PC-3 (cell line): ENCODE results near the gene SALL4. TPM values are rescaled to one million over a fixed set of nuclear protein-coding genes. Genes with fewer than 3 reads are reported as not detected.
"Not testable (repeated sequence)": the region's sequence is repeated elsewhere in the genome, so short reads cannot be mapped to it uniquely, and the experiment has no call there.

Source experiments
- ATAC-seq: fragments of 200-7000 bp; cut with Tn5 transposase; 2 replicates; pipeline ENCODE4 v1.9.1; 2020; ENCODE audit warnings: mild to moderate bottlenecking, moderate library complexity
- BruUV-seq: library from RNA; stranded (reverse); fragments of 400-500 nt; replicated peaks from 2 replicates; lab custom pipeline; 2021; lab: Mats Ljungman, UMichigan
- CTCF ChIA-PET: fragments of 300-600 bp; sonication (Branson Sonifier 250); formaldehyde crosslinking; loops from one replicate; lab custom pipeline; 2022; ENCODE audit warnings: antibody characterized with exemption; lab: Charles Lee
- POLR2A ChIA-PET: fragments of 300-600 bp; sonication (Branson Sonifier 250); formaldehyde crosslinking; loops from one replicate; lab custom pipeline; 2022; ENCODE audit warnings: antibody characterized with exemption; ENCODE audit not compliant: unreplicated experiment; lab: Charles Lee
- DNase-seq: peaks from one replicate; pipeline ENCODE4 v3.0.0-alpha.2; 2015
- H2AFZ ChIP-seq: fragments of 300-600 bp; sonication (generic); 2 replicates; pipeline ENCODE4 v1.6.0; 2016; ENCODE audit warnings: antibody characterized with exemption, low read length
- H3F3A ChIP-seq: fragments of 300-600 bp; sonication (generic); one replicate; pipeline ENCODE4 v1.6.0; 2017; ENCODE audit warnings: antibody characterized with exemption, low read length, control low read depth, mild to moderate bottlenecking; ENCODE audit not compliant: unreplicated experiment
- H3K27ac ChIP-seq: fragments of 300-600 bp; sonication (generic); 2 replicates; pipeline ENCODE4 v1.5.1; 2016; ENCODE audit warnings: mild to moderate bottlenecking, low read length
- H3K27me3 ChIP-seq: fragments of 300-600 bp; sonication (generic); 2 replicates; pipeline ENCODE4 v1.6.1; 2016; ENCODE audit warnings: low read length, mixed read lengths
- H3K36me3 ChIP-seq: fragments of 300-600 bp; sonication (generic); 2 replicates; pipeline ENCODE4 v1.6.1; 2016; ENCODE audit warnings: low read depth, mixed run types, low read length, mixed read lengths
- H3K4me1 ChIP-seq: fragments of 300-600 bp; sonication (generic); 2 replicates; pipeline ENCODE4 v1.5.1; 2016; ENCODE audit warnings: low read length; ENCODE audit not compliant: insufficient read depth
- H3K4me2 ChIP-seq: fragments of 300-600 bp; sonication (generic); 2 replicates; pipeline ENCODE4 v1.6.0; 2016; ENCODE audit warnings: low read length
- H3K4me3 ChIP-seq: fragments of 300-600 bp; sonication (generic); 2 replicates; pipeline ENCODE4 v1.5.1; 2016; ENCODE audit warnings: mild to moderate bottlenecking, low read length, mixed read lengths
- H3K79me2 ChIP-seq: fragments of 300-600 bp; sonication (generic); 2 replicates; pipeline ENCODE4 v1.6.1; 2017; ENCODE audit warnings: low read length, mixed read lengths
- H3K9ac ChIP-seq: fragments of 300-600 bp; sonication (generic); 2 replicates; pipeline ENCODE4 v1.6.0; 2016; ENCODE audit warnings: mild to moderate bottlenecking, low read length
- H3K9me2 ChIP-seq: fragments of 300-600 bp; sonication (generic); replicated peaks from 2 replicates; pipeline ENCODE4 v1.6.1; 2016; ENCODE audit warnings: mixed run types, low read length, mixed read lengths
- H3K9me3 ChIP-seq: fragments of 300-600 bp; sonication (generic); 2 replicates; pipeline ENCODE4 v1.6.1; 2016; ENCODE audit warnings: low read length, mixed read lengths
- H4K20me1 ChIP-seq: fragments of 300-600 bp; sonication (generic); 2 replicates; pipeline ENCODE4 v1.6.1; 2016; ENCODE audit warnings: low read length, mixed read lengths
- CTCF ChIP-seq: fragments of 300-600 bp; sonication (generic); conservative IDR thresholded peaks from 2 replicates; pipeline ENCODE4 v1.5.1; 2017; ENCODE audit warnings: antibody characterized with exemption, low read depth, mild to moderate bottlenecking, low read length
- EZH2 ChIP-seq: fragments of 300-600 bp; sonication (generic); IDR thresholded peaks from one replicate; pipeline ENCODE4 v1.6.1; 2017; ENCODE audit warnings: antibody characterized with exemption, mild to moderate bottlenecking, low read length; ENCODE audit not compliant: unreplicated experiment
- EZH2phosphoT487 ChIP-seq: fragments of 300-600 bp; sonication (generic); IDR thresholded peaks from 2 replicates; pipeline ENCODE4 v1.6.1; 2018; ENCODE audit warnings: mild to moderate bottlenecking, antibody characterized with exemption, low read length, borderline replicate concordance
- intact Hi-C: fragments of 100-400 bp; cut with micrococcal nuclease; formaldehyde crosslinking; loops from 2 replicates; pipeline ENCODE4 v1.9.0; 2023
- total RNA-seq: library from RNA; depleted of rRNA; stranded (reverse); fragments of >200 nt; gene quantifications from 2 replicates; pipeline ENCODE4 v1.2.3, GENCODE V29; 2014

SALL4 gene
- total RNA-seq, 1 experiment from 2014 or later: 3.1 TPM

DNA sequence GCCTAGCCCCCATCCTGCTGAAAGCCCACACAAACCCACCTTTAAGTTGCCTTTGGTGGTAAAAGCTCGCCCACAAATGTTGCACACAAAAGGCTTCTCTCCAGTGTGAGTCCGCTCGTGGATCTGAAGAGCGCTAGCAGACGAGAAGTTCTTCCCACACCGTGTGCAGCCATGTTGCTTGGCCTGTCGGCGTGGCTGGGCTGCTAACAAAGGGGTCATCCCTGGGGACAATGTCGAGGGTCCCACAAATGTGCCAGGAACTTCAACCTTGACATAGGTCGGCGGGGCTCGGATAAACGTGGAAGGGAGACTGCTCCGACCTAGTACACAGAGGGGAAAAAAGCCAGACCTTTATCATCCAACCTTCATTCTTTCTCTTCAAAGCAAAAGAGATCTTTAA lies 13.5 kb downstream of the SALL4 start:
- DNase-seq: no peak
- TF ChIP-seq EZH2 (no peak), EZH2phosphoT487 (no peak), CTCF (no peak)
- ChIA-PET POLR2A (no interaction called here), CTCF (no interaction called here)
- H3F3A ChIP-seq: no peaks in the 10 kb centered on the region
- intact Hi-C loops: no loop called here
- H2AFZ ChIP-seq: no peak overlapping the region
- no peaks in the 10 kb centered on the region for H4K20me1 ChIP-seq
- H3K4me2 ChIP-seq: no peak overlapping the region
- H3K9ac ChIP-seq: no peak overlapping the region
- no peaks in the 10 kb centered on the region for H3K36me3 ChIP-seq
- H3K9me3 ChIP-seq: no peaks in the 10 kb centered on the region
- H3K4me1 ChIP-seq: no peaks in the 10 kb centered on the region
- no TSS peak for BruUV-seq
- no peaks in the 10 kb centered on the region for H3K79me2 ChIP-seq
- H3K4me3 ChIP-seq: no peak overlapping the region
- no peak for ATAC-seq
- no peaks in the 10 kb centered on the region for H3K27me3 ChIP-seq
- no peak overlapping the region for H3K27ac ChIP-seq
- no peaks in the 10 kb centered on the region for H3K9me2 ChIP-seq

- CTCF ChIA-PET: no interaction called here
- Histone ChIP-seq H3K27ac (no peak overlapping the region), H3K79me2 (no peaks in the 10 kb centered on the region), H3K9me2 (no peaks in the 10 kb centered on the region), H3K4me2 (no peak overlapping the region), H3K9me3 (peaks cover 5% of the 10 kb centered on the region; the same call in 1 of the 2 replicates), H3K4me3 (no peak overlapping the region), H2AFZ (no peak overlapping the region), H4K20me1 (no peaks in the 10 kb centered on the region), H3F3A (no peaks in the 10 kb centered on the region), H3K4me1 (0 out of 2 replicates have a peak, but pooled peaks cover 4% of the 10 kb centered on the region), H3K9ac (no peak overlapping the region), H3K36me3 (no peaks in the 10 kb centered on the region), H3K27me3 (no peaks in the 10 kb centered on the region)
- ATAC-seq (no peak), DNase-seq (no peak)
- TF ChIP-seq EZH2: no peak
- TF ChIP-seq CTCF: no peak
- no peak for TF ChIP-seq EZH2phosphoT487
- POLR2A ChIA-PET: no interaction called here
- intact Hi-C loops: no loop called here
- BruUV-seq: no TSS peak
These were observed 18.0 kb downstream of the SALL4 start for GRCh38 chr20:51784299-51784698.

- H3K27ac ChIP-seq, H3K9me2 ChIP-seq, H3K36me3 ChIP-seq, H3K79me2 ChIP-seq, BruUV-seq, CTCF ChIA-PET, POLR2A ChIA-PET, intact Hi-C loops, H3K27me3 ChIP-seq, DNase-seq, ATAC-seq, H3K4me1 ChIP-seq, H3K4me3 ChIP-seq, H2AFZ ChIP-seq, H3F3A ChIP-seq, H4K20me1 ChIP-seq, H3K9ac ChIP-seq, H3K4me2 ChIP-seq: not testable (repeated sequence)
- peaks cover 11% of the 10 kb centered on the region; the same call in 1 of the 2 replicates for H3K9me3 ChIP-seq
These were observed 24.0 kb downstream of the SALL4 start for GRCh38 chr20:51778229-51778759.
